DND-41 (cell line): ENCODE measurements around the gene PPP3CB.

ENCODE experiments used
- ATAC-seq: fragments of 200-7000 bp; cut with Tn5 transposase; 3 replicates; pipeline ENCODE4 v1.9.1; 2021; ENCODE audit warnings: low read depth; ENCODE audit not compliant: insufficient read depth
- DNase-seq: peaks from one replicate; pipeline ENCODE4 v3.0.0-alpha.2; 2020
- H2AFZ ChIP-seq: 2 replicates; pipeline ENCODE4 v1.6.0; 2012; ENCODE audit warnings: low read depth, low read length
- H3K27ac ChIP-seq: 2 replicates; pipeline ENCODE4 v1.5.1; 2012; ENCODE audit warnings: low read length, inconsistent platforms
- H3K27me3 ChIP-seq: fragments of 200-600 bp; sonication (generic); 2 replicates; pipeline ENCODE4 v1.6.0; 2012; ENCODE audit warnings: low read length, mild to moderate bottlenecking, inconsistent platforms; ENCODE audit not compliant: insufficient read depth, poor library complexity
- H3K36me3 ChIP-seq: 2 replicates; pipeline ENCODE4 v1.5.1; 2012; ENCODE audit warnings: low read length, inconsistent platforms; ENCODE audit not compliant: insufficient read depth
- H3K4me1 ChIP-seq: 2 replicates; pipeline ENCODE4 v1.5.1; 2012; ENCODE audit warnings: mild to moderate bottlenecking, low read length; ENCODE audit not compliant: insufficient read depth
- H3K4me2 ChIP-seq: 2 replicates; pipeline ENCODE4 v1.6.0; 2012; ENCODE audit warnings: mild to moderate bottlenecking, moderate library complexity, low read length, inconsistent platforms; ENCODE audit not compliant: insufficient read depth
- H3K4me3 ChIP-seq, 2 experiments: fragments of 200-600 bp in 1 of 2; shearing (Covaris generic) in 1 of 2; 2 replicates each; pipeline ENCODE4 v1.5.1; 2012 to 2016; ENCODE audit warnings: inconsistent platforms in 2 of 2, low read length in 2 of 2, mild to moderate bottlenecking in 2 of 2, low read depth in 1 of 2, moderate library complexity in 1 of 2
- H3K79me2 ChIP-seq: 2 replicates; pipeline ENCODE4 v1.6.0; 2012; ENCODE audit warnings: low read length, inconsistent platforms; ENCODE audit not compliant: insufficient read depth
- H3K9ac ChIP-seq: 2 replicates; pipeline ENCODE4 v1.6.0; 2012; ENCODE audit warnings: low read depth, mild to moderate bottlenecking, inconsistent platforms, low read length, moderate library complexity
- H3K9me3 ChIP-seq: 2 replicates; pipeline ENCODE4 v1.5.1; 2012; ENCODE audit warnings: low read length, moderate library complexity, mild to moderate bottlenecking, inconsistent platforms; ENCODE audit not compliant: insufficient read depth, severe bottlenecking
- H4K20me1 ChIP-seq: 2 replicates; pipeline ENCODE4 v1.6.0; 2012; ENCODE audit warnings: low read length; ENCODE audit not compliant: insufficient read depth
- CTCF ChIP-seq: IDR thresholded peaks from 2 replicates; pipeline ENCODE4 v1.5.1; 2012; ENCODE audit warnings: borderline replicate concordance, low read length, moderate library complexity, mild to moderate bottlenecking; ENCODE audit not compliant: poor library complexity, severe bottlenecking; ENCODE audit errors: extremely low read depth
- EZH2 ChIP-seq: IDR thresholded peaks from 3 replicates; pipeline ENCODE4 v1.6.1; 2012; ENCODE audit warnings: borderline replicate concordance, low read depth, mild to moderate bottlenecking, moderate library complexity, low read length, inconsistent platforms; ENCODE audit not compliant: severe bottlenecking

PPP3CB gene

GRCh38 chr10:73439055-73439454 lies 56.8 kb downstream of the PPP3CB start:
- no peaks in the 10 kb centered on the region for H3K4me1 ChIP-seq
- ATAC-seq: no peak
- H3K4me2 ChIP-seq: no peak overlapping the region
- no peaks in the 10 kb centered on the region for H4K20me1 ChIP-seq
- no peak for TF ChIP-seq EZH2
- TF ChIP-seq CTCF: no peak
- H3K27ac ChIP-seq: no peak overlapping the region
- no peaks in the 10 kb centered on the region for H3K79me2 ChIP-seq
- no peak overlapping the region for H3K4me3 ChIP-seq
- no peak overlapping the region for H3K9ac ChIP-seq
- H2AFZ ChIP-seq: no peak overlapping the region
- no peak for DNase-seq
- H3K9me3 ChIP-seq: no peaks in the 10 kb centered on the region
- H3K27me3 ChIP-seq: no peaks in the 10 kb centered on the region
- peaks cover 44% of the 10 kb centered on the region for H3K36me3 ChIP-seq

GRCh38 chr10:73433538-73433867 lies 62.3 kb downstream of the PPP3CB start, which contains the start of gene MSS51:
MSS51 (minus strand) TSS chr10:73433561; CDS start chr10:73428284, 5,277 bp downstream.
- H3K79me2 ChIP-seq: no peaks in the 10 kb centered on the region
- H3K36me3 ChIP-seq: peaks cover 15% of the 10 kb centered on the region
- no peaks in the 10 kb centered on the region for H4K20me1 ChIP-seq
- no peaks in the 10 kb centered on the region for H3K27me3 ChIP-seq
- no peak within 1 kb of the TSS for H3K27ac ChIP-seq
- no peak for DNase-seq
- no peak within 1 kb of the TSS for H3K4me3 ChIP-seq
- no peak within 1 kb of the TSS for H3K4me2 ChIP-seq
- H2AFZ ChIP-seq: no peak within 1 kb of the TSS
- H3K9me3 ChIP-seq: no peaks in the 10 kb centered on the region
- H3K4me1 ChIP-seq: no peaks in the 10 kb centered on the region
- H3K9ac ChIP-seq: no peak within 1 kb of the TSS
- ATAC-seq: peak; percentile 42; the same call in 1 of the 3 replicates
- TF ChIP-seq CTCF (no peak), EZH2 (no peak)

- Histone ChIP-seq H3K9ac (no peak overlapping the region), H3K4me3 (no peak overlapping the region), H3K9me3 (no peaks in the 10 kb centered on the region), H3K36me3 (peaks cover 16% of the 10 kb centered on the region), H3K27ac (no peak overlapping the region), H2AFZ (no peak overlapping the region), H3K4me2 (no peak overlapping the region), H3K4me1 (no peaks in the 10 kb centered on the region), H3K79me2 (no peaks in the 10 kb centered on the region), H3K27me3 (no peaks in the 10 kb centered on the region), H4K20me1 (no peaks in the 10 kb centered on the region)
- DNase-seq (no peak), ATAC-seq (no peak)
- no peak for TF ChIP-seq EZH2
- no peak for TF ChIP-seq CTCF
Observed at GRCh38 chr10:73432646-73433537, 62.9 kb downstream of the PPP3CB start.
